Liver (tissue), 3 donors: Measurements from ENCODE around the gene PHC1.

Experiments used
- ATF3 ChIP-seq: IDR thresholded peaks from 2 replicates; pipeline ENCODE4 v1.6.1; 2016; ENCODE audit warnings: antibody characterized with exemption
- CTCF ChIP-seq: fragments of 150-350 bp; IDR thresholded peaks from 2 replicates; pipeline ENCODE4 v1.5.1; 2017; ENCODE audit warnings: improper control_type of control experiment, low read depth, low read length; ENCODE audit not compliant: missing input control
- EGR1 ChIP-seq, 2 donors: IDR thresholded peaks; 2 replicates each; pipeline ENCODE4 v1.6.1; 2016 to 2018; ENCODE audit warnings: antibody characterized with exemption in 2 of 2, low read depth in 2 of 2
- GABPA ChIP-seq, 2 donors: IDR thresholded peaks in 1 of 2; conservative IDR thresholded peaks in 1 of 2; 2 replicates each; pipeline ENCODE4 v1.6.1; 2016; ENCODE audit warnings: antibody characterized with exemption in 2 of 2, mild to moderate bottlenecking in 1 of 2, moderate library complexity in 1 of 2
- HNF4A ChIP-seq, 2 donors: conservative IDR thresholded peaks; 2 replicates each; pipeline ENCODE4 v1.6.1; 2016; ENCODE audit warnings: antibody characterized with exemption in 2 of 2, mild to moderate bottlenecking in 2 of 2
- JUND ChIP-seq, 2 donors: IDR thresholded peaks; 2 replicates each; pipeline ENCODE4 v1.6.1; 2016; ENCODE audit warnings: antibody characterized with exemption in 2 of 2
- MAX ChIP-seq: IDR thresholded peaks from 2 replicates; pipeline ENCODE4 v1.6.1; 2016; ENCODE audit warnings: antibody characterized with exemption
- RAD21 ChIP-seq, 2 donors: IDR thresholded peaks; 2 replicates each; pipeline ENCODE4 v1.6.1; 2016; ENCODE audit warnings: antibody characterized with exemption in 2 of 2, mild to moderate bottlenecking in 2 of 2
- REST ChIP-seq: IDR thresholded peaks from 2 replicates; pipeline ENCODE4 v1.6.1; 2016; ENCODE audit warnings: antibody characterized with exemption, mild to moderate bottlenecking
- SP1 ChIP-seq: IDR thresholded peaks from 2 replicates; pipeline ENCODE4 v1.6.1; 2018; ENCODE audit warnings: antibody characterized with exemption, mild to moderate bottlenecking
- TAF1 ChIP-seq: conservative IDR thresholded peaks from 2 replicates; pipeline ENCODE4 v1.6.1; 2016; ENCODE audit warnings: antibody characterized with exemption, mild to moderate bottlenecking
- ZBTB33 ChIP-seq: IDR thresholded peaks from 2 replicates; pipeline ENCODE4 v1.6.1; 2016; ENCODE audit warnings: antibody characterized with exemption
- donor health status: healthy.
- donor health status: healthy.

- TF ChIP-seq CTCF (no peak), GABPA (IDR thresholded peaks at IDR 0.05 in 1 of 2, conservative IDR thresholded peaks at IDR 0.05 in 1 of 2) (no peak), REST (no peak), JUND (IDR thresholded peaks at IDR 0.05) (no peak), HNF4A (conservative IDR thresholded peaks at IDR 0.05) (no peak), ZBTB33 (no peak), MAX (no peak), SP1 (no peak), RAD21 (IDR thresholded peaks at IDR 0.05) (no peak), EGR1 (IDR thresholded peaks at IDR 0.05; ENCODE audit: low read depth in 2 of 2) (no peak), TAF1 (no peak), ATF3 (no peak)
Measured at GRCh38 chr12:8917751-8918150, 3.4 kb downstream of the PHC1 start.
